Measurements from ENCODE around the gene TRIM65. TPM values are rescaled to one million over a fixed set of nuclear protein-coding genes. Genes with fewer than 3 reads are reported as not detected.

Gene TRIM65
- total RNA-seq, 1 experiment from 2014 or later, result 48.6 TPM

GRCh38 chr17:75917917-75918445, 21.2 kb upstream of the TRIM65 start:
- POLR2A ChIA-PET, result no interaction called here

GRCh38 chr17:75917141-75917916, 20.6 kb upstream of the TRIM65 start:
- intact Hi-C loops (cut with micrococcal nuclease; ENCODE audit: unreplicated experiment), result no loop called here
- Histone ChIP-seq H3K27me3 (ENCODE audit: control insufficient read depth, insufficient read depth, low read length) (no peaks in the 10 kb centered on the region), H3K27ac (ENCODE audit: low read length) (no peak overlapping the region), H3K4me3 (ENCODE audit: low read depth in 2 of 2, low read length in 2 of 2) (no peak overlapping the region), H3K36me3 (ENCODE audit: control insufficient read depth, insufficient read depth, low read length) (no peaks in the 10 kb centered on the region), H3K9me3 (ENCODE audit: control insufficient read depth, insufficient read depth, low read depth, low read length) (no peaks in the 10 kb centered on the region), H3K4me1 (ENCODE audit: control insufficient read depth, insufficient read depth, low read length) (no peaks in the 10 kb centered on the region)
- ChIA-PET POLR2A (no interaction called here), CTCF (no interaction called here)
- in situ Hi-C loops (cut with HindIII; ENCODE audit: low pct_unique_long_range_greater_than_20kb, low sequenced_read_pairs), result no loop called here
- no peak for ATAC-seq
- TF ChIP-seq POLR2AphosphoS5 (IDR thresholded peaks at IDR 0.05; ENCODE audit: low read depth, low read length) (no peak), REST (IDR thresholded peaks at IDR 0.05; ENCODE audit: insufficient read depth in 1 of 2, low read depth in 2 of 2, low read length in 1 of 2) (no peak), SIN3A (IDR thresholded peaks at IDR 0.05; ENCODE audit: borderline replicate concordance, insufficient read depth, low read depth, low read length) (no peak), TCF7L2 (IDR thresholded peaks at IDR 0.05; ENCODE audit: low read depth, low read length) (no peak), CTCF (IDR thresholded peaks at IDR 0.05) (no peak)
- BruUV-seq (replicated peaks), result no TSS peak
- no peak for DNase-seq (ENCODE audit: low read depth, low spot score)

More at GRCh38 chr17:75917917-75918445, 21.2 kb upstream of the TRIM65 start:
- in situ Hi-C loops (cut with HindIII; ENCODE audit: low pct_unique_long_range_greater_than_20kb, low sequenced_read_pairs), result no loop called here
- Histone ChIP-seq H3K27me3 (ENCODE audit: control insufficient read depth, insufficient read depth, low read length) (no peaks in the 10 kb centered on the region), H3K4me1 (ENCODE audit: control insufficient read depth, insufficient read depth, low read length) (no peaks in the 10 kb centered on the region), H3K4me3 (ENCODE audit: low read depth in 2 of 2, low read length in 2 of 2) (no peak overlapping the region), H3K9me3 (ENCODE audit: control insufficient read depth, insufficient read depth, low read depth, low read length) (no peaks in the 10 kb centered on the region), H3K36me3 (ENCODE audit: control insufficient read depth, insufficient read depth, low read length) (no peaks in the 10 kb centered on the region), H3K27ac (ENCODE audit: low read length) (no peak overlapping the region)
- no peak for ATAC-seq
- DNase-seq (ENCODE audit: low read depth, low spot score), result no peak
- no TSS peak for BruUV-seq (replicated peaks)
- CTCF ChIA-PET, result no interaction called here
- intact Hi-C loops (cut with micrococcal nuclease; ENCODE audit: unreplicated experiment), result no loop called here
- TF ChIP-seq REST (IDR thresholded peaks at IDR 0.05; ENCODE audit: insufficient read depth in 1 of 2, low read depth in 2 of 2, low read length in 1 of 2) (no peak), POLR2AphosphoS5 (IDR thresholded peaks at IDR 0.05; ENCODE audit: low read depth, low read length) (no peak), SIN3A (IDR thresholded peaks at IDR 0.05; ENCODE audit: borderline replicate concordance, insufficient read depth, low read depth, low read length) (no peak), TCF7L2 (IDR thresholded peaks at IDR 0.05; ENCODE audit: low read depth, low read length) (no peak), CTCF (IDR thresholded peaks at IDR 0.05) (no peak)

All from Panc1 (cell line).